H1 (cell line): ENCODE results near the gene CAMKMT. TPM values are rescaled to one million over a fixed set of nuclear protein-coding genes. Genes with fewer than 3 reads are reported as not detected.

ENCODE experiments used
- CTCF ChIA-PET: fragments of 300-600 bp; sonication (Branson Sonifier 250); formaldehyde crosslinking; loops from one replicate; lab custom pipeline; 2021; ENCODE audit not compliant: partially characterized antibody; lab: Charles Lee
- POLR2A ChIA-PET: fragments of 300-600 bp; sonication (Branson Sonifier 250); formaldehyde crosslinking; loops from one replicate; lab custom pipeline; 2021; ENCODE audit warnings: inconsistent platforms; ENCODE audit not compliant: partially characterized antibody; lab: Charles Lee
- DNase-seq, 2 experiments: peaks; one replicate each; pipeline versions ENCODE4 v3.0.0 to v3.0.0-alpha.2; 2010 to 2022; ENCODE audit warnings: low spot score in 2 of 2, low read depth in 1 of 2, mixed read lengths in 1 of 2
- FAIRE-seq: peaks from 2 replicates; lab custom pipeline; 2011; peaks lifted over from hg19 to GRCh38; lab: Jason Lieb, UNC
- H2AFZ ChIP-seq: 2 replicates; pipeline ENCODE4 v1.8.1; 2012; ENCODE audit warnings: low read length, inconsistent platforms
- H2AK5ac ChIP-seq: 2 replicates; pipeline ENCODE4 v1.6.1; 2013; ENCODE audit warnings: low read depth, low read length
- H2BK120ac ChIP-seq: replicated peaks from 2 replicates; pipeline ENCODE3; 2013; ENCODE audit warnings: low read depth, low read length, inconsistent platforms
- H2BK12ac ChIP-seq: 2 replicates; pipeline ENCODE4 v1.6.1; 2013; ENCODE audit warnings: low read depth, low read length
- H2BK15ac ChIP-seq: 2 replicates; pipeline ENCODE4 v1.6.1; 2013; ENCODE audit warnings: low read length
- H2BK20ac ChIP-seq: 2 replicates; pipeline ENCODE4 v1.6.1; 2013; ENCODE audit warnings: low read length
- H2BK5ac ChIP-seq: 2 replicates; pipeline ENCODE4 v1.6.1; 2013; ENCODE audit warnings: low read depth, low read length
- H3K14ac ChIP-seq: 2 replicates; pipeline ENCODE4 v1.6.1; 2013; ENCODE audit warnings: inconsistent platforms; ENCODE audit not compliant: insufficient read length
- H3K18ac ChIP-seq: 2 replicates; pipeline ENCODE4 v1.6.1; 2013; ENCODE audit warnings: low read length; ENCODE audit errors: extremely low read depth
- H3K23ac ChIP-seq: 2 replicates; pipeline ENCODE4 v1.6.1; 2013; ENCODE audit warnings: inconsistent platforms; ENCODE audit not compliant: insufficient read length
- H3K23me2 ChIP-seq: 2 replicates; pipeline ENCODE4 v1.6.1; 2013; ENCODE audit warnings: low read depth, low read length
- H3K27ac ChIP-seq: 2 replicates; pipeline ENCODE4 v1.6.1; 2011; ENCODE audit warnings: low read depth, low read length, inconsistent platforms
- H3K27me3 ChIP-seq, 4 experiments: replicated peaks in 1 of 4; 1 replicate in 1 of 4; 2 replicates in 3 of 4; pipeline versions ENCODE4 v1.6.1 to v1.8.1; 2011 to 2013; ENCODE audit warnings: low read length in 3 of 4, mild to moderate bottlenecking in 3 of 4, inconsistent platforms in 2 of 4, mixed read lengths in 2 of 4, moderate library complexity in 1 of 4; ENCODE audit not compliant: control insufficient read depth in 3 of 4, insufficient read depth in 3 of 4; ENCODE audit errors: extremely low read depth in 1 of 4
- H3K36me3 ChIP-seq, 4 experiments: 2 replicates each; pipeline versions ENCODE4 v1.6.1 to v1.8.1; 2011 to 2013; ENCODE audit warnings: mild to moderate bottlenecking in 4 of 4, low read length in 3 of 4, moderate library complexity in 2 of 4, control low read depth in 1 of 4, inconsistent platforms in 1 of 4; ENCODE audit not compliant: insufficient read depth in 4 of 4, control insufficient read depth in 2 of 4
- H3K4ac ChIP-seq: replicated peaks from 2 replicates; pipeline ENCODE3; 2013; ENCODE audit warnings: low read length, low read depth, mixed read lengths, inconsistent platforms; ENCODE audit not compliant: insufficient read length
- H3K4me1 ChIP-seq, 4 experiments: replicated peaks in 1 of 4; 1 replicate in 1 of 4; 2 replicates in 3 of 4; pipeline versions ENCODE4 v1.6.1 to v1.8.1; 2011 to 2013; ENCODE audit warnings: low read length in 3 of 4, inconsistent platforms in 2 of 4, mixed read lengths in 1 of 4; ENCODE audit not compliant: insufficient read depth in 4 of 4, control insufficient read depth in 3 of 4
- H3K4me2 ChIP-seq, 2 experiments: 2 replicates each; pipeline versions ENCODE4 v1.6.1 to v1.8.1; 2011 to 2013; ENCODE audit warnings: low read depth in 2 of 2, low read length in 2 of 2, control low read depth in 1 of 2, inconsistent platforms in 1 of 2, mild to moderate bottlenecking in 1 of 2; ENCODE audit not compliant: insufficient read depth in 1 of 2
- H3K4me3 ChIP-seq, 4 experiments: fragments of 200-600, 300-600 bp in 1 of 4; sonication (generic), shearing (Covaris generic), sonication (Bioruptor Twin) in 1 of 4; 2 replicates each; pipeline versions ENCODE4 v1.5.1 to v1.8.1; 2011 to 2016; ENCODE audit warnings: low read length in 4 of 4, low read depth in 3 of 4, control low read depth in 2 of 4, inconsistent platforms in 2 of 4, mild to moderate bottlenecking in 2 of 4, mixed read lengths in 1 of 4, moderate library complexity in 1 of 4; ENCODE audit not compliant: insufficient read depth in 2 of 4; ENCODE audit errors: extremely low read depth in 1 of 4
- H3K56ac ChIP-seq: replicated peaks from 2 replicates; pipeline ENCODE3; 2013; ENCODE audit warnings: low read depth, mild to moderate bottlenecking, mixed read lengths, low read length, inconsistent platforms; ENCODE audit not compliant: insufficient read length
- H3K79me1 ChIP-seq: 2 replicates; pipeline ENCODE4 v1.6.1; 2013; ENCODE audit warnings: low read depth, low read length, control low read depth
- H3K79me2 ChIP-seq, 2 experiments: 2 replicates each; pipeline versions ENCODE4 v1.6.1 to v1.8.1; 2012 to 2013; ENCODE audit warnings: low read length in 2 of 2, mild to moderate bottlenecking in 2 of 2, inconsistent platforms in 1 of 2; ENCODE audit not compliant: insufficient read depth in 2 of 2, control insufficient read depth in 1 of 2
- H3K9ac ChIP-seq, 4 experiments: replicated peaks in 1 of 4; 1 replicate in 1 of 4; 2 replicates in 3 of 4; pipeline versions ENCODE4 v1.6.1 to v1.8.1; 2011 to 2013; ENCODE audit warnings: low read depth in 3 of 4, low read length in 3 of 4, control low read depth in 2 of 4, mild to moderate bottlenecking in 2 of 4, moderate library complexity in 2 of 4, inconsistent platforms in 1 of 4; ENCODE audit errors: extremely low read depth in 1 of 4
- H3K9me3 ChIP-seq, 2 experiments: 2 replicates each; pipeline versions ENCODE4 v1.6.1 to v1.8.1; 2012 to 2013; ENCODE audit warnings: mild to moderate bottlenecking in 2 of 2, moderate library complexity in 2 of 2, control low read depth in 1 of 2, inconsistent platforms in 1 of 2, low read depth in 1 of 2, low read length in 1 of 2, mixed read lengths in 1 of 2; ENCODE audit not compliant: insufficient read depth in 2 of 2
- H4K20me1 ChIP-seq, 2 experiments: replicated peaks in 1 of 2; 2 replicates each; pipeline versions ENCODE3 to v1.8.1; 2011 to 2013; ENCODE audit warnings: inconsistent platforms in 2 of 2, low read length in 2 of 2, mild to moderate bottlenecking in 1 of 2; ENCODE audit not compliant: insufficient read depth in 2 of 2, control insufficient read depth in 1 of 2
- H4K5ac ChIP-seq: 2 replicates; pipeline ENCODE4 v1.6.1; 2013; ENCODE audit warnings: low read length, low read depth, mixed read lengths, inconsistent platforms; ENCODE audit not compliant: insufficient read length
- H4K8ac ChIP-seq: 2 replicates; pipeline ENCODE4 v1.8.0; 2013; ENCODE audit warnings: mild to moderate bottlenecking, moderate library complexity, low read length, inconsistent platforms; ENCODE audit not compliant: insufficient read depth; ENCODE audit errors: extremely low read depth
- H4K91ac ChIP-seq: replicated peaks from 2 replicates; pipeline ENCODE3; 2013; ENCODE audit warnings: low read length, mixed read lengths, inconsistent platforms; ENCODE audit not compliant: insufficient read length
- HDAC2 ChIP-seq, 2 experiments: fragments of 300-600 bp in 1 of 2; sonication (generic) in 1 of 2; IDR thresholded peaks; 2 replicates each; pipeline ENCODE4 v1.6.1; 2011 to 2012; ENCODE audit warnings: low read depth in 2 of 2, low read length in 2 of 2, mild to moderate bottlenecking in 2 of 2, moderate library complexity in 2 of 2, borderline replicate concordance in 1 of 2, inconsistent platforms in 1 of 2
- RAD21 ChIP-seq, 2 experiments: IDR thresholded peaks in 1 of 2; conservative IDR thresholded peaks in 1 of 2; 2 replicates each; pipeline ENCODE4 v1.6.1; 2011; ENCODE audit warnings: low read depth in 2 of 2, low read length in 2 of 2, improper control_type of control experiment in 1 of 2, inconsistent platforms in 1 of 2, mild to moderate bottlenecking in 1 of 2, moderate library complexity in 1 of 2
- WGBS, 2 experiments: shearing (Covaris generic) in 1 of 2; methylation state at CpG; one replicate each; pipeline versions ENCODE4 v1.1.6 to v1.1.7; 2013 to 2015; ENCODE audit warnings: low lambda C conversion rate in 2 of 2, mixed read lengths in 2 of 2, inconsistent platforms in 1 of 2, low coverage in 1 of 2, missing lambda C conversion rate in 1 of 2; ENCODE audit not compliant: insufficient replicate concordance in 2 of 2, insufficient coverage in 1 of 2, insufficient read length in 1 of 2; ENCODE audit errors: extremely low coverage in 1 of 2, missing lambda C conversion rate in 1 of 2; 5-methylcytosine and 5-hydroxymethylcytosine counted together
- polyA plus RNA-seq, 7 experiments: library from polyadenylated mRNA; depleted of rRNA in 3 of 7; stranded (reverse) in 5 of 7; unstranded in 2 of 7; fragments of >200 nt in 5 of 7; fragments of 200-250 nt in 2 of 7; gene quantifications; 1 replicate in 5 of 7; 2 replicates in 1 of 7; 4 replicates in 1 of 7; pipeline versions ENCODE4 v1.2.1 to v1.2.3, GENCODE V29; 2011 to 2013; ENCODE audit warnings: missing spikeins in 2 of 7, mixed read lengths in 2 of 7
- total RNA-seq: library from RNA; stranded (reverse); fragmentation: NEBNext Ultra II Directional; extraction: Animal tissue kit (Norgen Biotek cat#: 25700); gene quantifications from 2 replicates; pipeline ENCODE4 v1.2.1, GENCODE V29; 2021
- TF ChIP-seq, protein P1 (sequence below): IDR thresholded peaks from 2 replicates; pipeline ENCODE4 v1.6.1; 2012; ENCODE audit warnings: inconsistent platforms

The CAMKMT gene
- total and polyA plus RNA-seq, 2 of the 8 experiments (the other 6 are each of a cell fraction or from before 2014, with no cell fraction given), result 14.7 to 22.4 TPM

DNA sequence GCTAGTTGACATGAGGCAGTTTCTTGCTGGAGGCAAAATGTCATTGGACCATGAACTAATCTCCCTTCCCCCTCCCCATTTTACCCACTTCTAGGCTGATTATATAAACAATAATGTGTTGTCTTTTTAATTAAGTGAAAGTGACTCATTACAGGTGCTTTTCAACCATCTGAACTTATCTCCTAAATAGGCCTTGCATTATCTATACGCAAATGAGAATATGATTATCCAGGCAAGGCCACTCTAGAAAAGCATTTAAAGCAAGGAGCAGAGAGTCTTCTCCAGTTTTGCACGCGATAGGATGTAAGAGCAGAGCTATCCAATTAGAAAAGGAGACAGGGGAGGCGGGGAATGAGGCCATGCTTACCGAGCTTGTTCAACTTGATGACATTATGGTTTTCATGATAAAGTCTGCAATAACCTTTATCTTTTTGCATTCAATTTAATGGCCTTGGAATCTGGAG lies 293.7 kb downstream of the CAMKMT start:
- no peaks in the 10 kb centered on the region for H3K23me2 ChIP-seq
- no peak for FAIRE-seq

More for the DNA sequence above, 293.7 kb downstream of the CAMKMT start:
- H3K9me3 ChIP-seq, result no peaks in the 10 kb centered on the region
- H3K56ac ChIP-seq, result no peak overlapping the region
- H3K27ac ChIP-seq, result no peak overlapping the region
- H3K4me3 ChIP-seq, result no peak overlapping the region
- CTCF ChIA-PET, result interaction anchor here (0.9 to 1.3 kb wide), 2 partner anchors 12 to 183 kb away, joined by 3 to 8 read pairs; no protein-coding TSS in a partner anchor
- H2AK5ac ChIP-seq, result no peak overlapping the region
- H2BK5ac ChIP-seq, result no peak overlapping the region
- no peak overlapping the region for H2BK120ac ChIP-seq
- H2BK20ac ChIP-seq, result no peak overlapping the region
- no peak for DNase-seq
- H2AFZ ChIP-seq, result no peak overlapping the region
- no peak for TF ChIP-seq HDAC2 (IDR thresholded peaks at IDR 0.05; ENCODE audit: borderline replicate concordance in 1 of 2, low read depth in 2 of 2, low read length in 2 of 2)
- TF ChIP-seq, protein P1, sequence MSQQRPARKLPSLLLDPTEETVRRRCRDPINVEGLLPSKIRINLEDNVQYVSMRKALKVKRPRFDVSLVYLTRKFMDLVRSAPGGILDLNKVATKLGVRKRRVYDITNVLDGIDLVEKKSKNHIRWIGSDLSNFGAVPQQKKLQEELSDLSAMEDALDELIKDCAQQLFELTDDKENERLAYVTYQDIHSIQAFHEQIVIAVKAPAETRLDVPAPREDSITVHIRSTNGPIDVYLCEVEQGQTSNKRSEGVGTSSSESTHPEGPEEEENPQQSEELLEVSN, result peak; percentile 50; the same call in 1 of the 2 replicates
- TF ChIP-seq RAD21 (IDR thresholded peaks at IDR 0.05 in 1 of 2, conservative IDR thresholded peaks at IDR 0.05 in 1 of 2; ENCODE audit: low read depth in 2 of 2, low read length in 2 of 2), result no peak
- TF ChIP-seq, all 59 proteins: peak for 1
- Histone ChIP-seq H3K27me3 (peaks cover 0 to 1% (median 0%) of the 10 kb centered on the region in 4 experiments; a peak in 1 of 7 replicates), H3K9ac (no peak overlapping the region), H3K79me2 (no peaks in the 10 kb centered on the region), H3K14ac (no peak overlapping the region), H3K79me1 (no peaks in the 10 kb centered on the region), H3K4me1 (peaks cover 0 to 11% (median 4%) of the 10 kb centered on the region in 4 experiments; a peak in 3 of 7 replicates), H4K5ac (no peak overlapping the region), H3K23ac (no peak overlapping the region), H2BK15ac (no peak overlapping the region), H3K4me2 (no peak overlapping the region), H4K8ac (no peak overlapping the region), H3K36me3 (no peaks in the 10 kb centered on the region), H3K18ac (no peak overlapping the region), H4K20me1 (no peaks in the 10 kb centered on the region), H4K91ac (no peak overlapping the region), H3K4ac (no peak overlapping the region), H2BK12ac (no peak overlapping the region)
- POLR2A ChIA-PET, result no interaction called here
- 67% methylated on average over 5 of the region's 5 CpGs; no CpG with 5 or more reads in 1 of the 2 experiments for WGBS, 2 experiments
